Measurements from ENCODE around the gene CTXN2. TPM values are rescaled to one million over a fixed set of nuclear protein-coding genes. Genes with fewer than 3 reads are reported as not detected.

Gene CTXN2
- total and polyA plus RNA-seq, 3 donors from 2014 or later = 0.25 to 1.6 (median 1.0) TPM

DNA sequence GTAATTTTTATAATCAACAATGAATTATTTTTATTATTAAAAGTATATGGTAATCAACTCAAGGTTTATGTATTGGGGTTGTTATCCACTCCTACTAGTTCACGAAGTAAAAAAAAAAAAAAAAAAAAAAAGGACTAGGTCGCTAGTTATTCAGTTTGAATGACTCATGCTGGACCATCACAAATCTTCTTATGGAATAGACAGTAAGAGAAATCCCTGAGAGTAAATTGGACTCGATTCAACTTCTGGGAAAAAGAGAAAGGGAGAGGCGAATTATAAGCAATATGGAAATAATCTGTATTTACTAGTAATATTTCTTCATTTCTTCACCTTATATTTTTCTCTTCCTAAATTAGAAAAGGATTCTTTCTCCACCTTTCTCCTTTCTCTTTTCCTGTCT, 15.4 kb upstream of the CTXN2 start:
- H3K27ac ChIP-seq = no peak overlapping the region
- DNase-seq = no peak
- no peaks in the 10 kb centered on the region for H3K36me3 ChIP-seq (ENCODE audit: low read depth, missing control alignments)
- H3K9me3 ChIP-seq = no peaks in the 10 kb centered on the region
- TF ChIP-seq POLR2A (IDR thresholded peaks at IDR 0.05) = no peak
- TF ChIP-seq, protein P1, sequence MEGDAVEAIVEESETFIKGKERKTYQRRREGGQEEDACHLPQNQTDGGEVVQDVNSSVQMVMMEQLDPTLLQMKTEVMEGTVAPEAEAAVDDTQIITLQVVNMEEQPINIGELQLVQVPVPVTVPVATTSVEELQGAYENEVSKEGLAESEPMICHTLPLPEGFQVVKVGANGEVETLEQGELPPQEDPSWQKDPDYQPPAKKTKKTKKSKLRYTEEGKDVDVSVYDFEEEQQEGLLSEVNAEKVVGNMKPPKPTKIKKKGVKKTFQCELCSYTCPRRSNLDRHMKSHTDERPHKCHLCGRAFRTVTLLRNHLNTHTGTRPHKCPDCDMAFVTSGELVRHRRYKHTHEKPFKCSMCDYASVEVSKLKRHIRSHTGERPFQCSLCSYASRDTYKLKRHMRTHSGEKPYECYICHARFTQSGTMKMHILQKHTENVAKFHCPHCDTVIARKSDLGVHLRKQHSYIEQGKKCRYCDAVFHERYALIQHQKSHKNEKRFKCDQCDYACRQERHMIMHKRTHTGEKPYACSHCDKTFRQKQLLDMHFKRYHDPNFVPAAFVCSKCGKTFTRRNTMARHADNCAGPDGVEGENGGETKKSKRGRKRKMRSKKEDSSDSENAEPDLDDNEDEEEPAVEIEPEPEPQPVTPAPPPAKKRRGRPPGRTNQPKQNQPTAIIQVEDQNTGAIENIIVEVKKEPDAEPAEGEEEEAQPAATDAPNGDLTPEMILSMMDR (IDR thresholded peaks at IDR 0.05) = no peak
- WGBS, 2 donors = 60 to 69% methylated on average over 4 of the region's 4 CpGs
- no peaks in the 10 kb centered on the region for H3K4me1 ChIP-seq
- no peaks in the 10 kb centered on the region for H3K27me3 ChIP-seq
- intact Hi-C loops (cut with DNase I; ENCODE audit: low total_unique reads) = no loop called here
- no peak overlapping the region for H3K4me3 ChIP-seq

DNA sequence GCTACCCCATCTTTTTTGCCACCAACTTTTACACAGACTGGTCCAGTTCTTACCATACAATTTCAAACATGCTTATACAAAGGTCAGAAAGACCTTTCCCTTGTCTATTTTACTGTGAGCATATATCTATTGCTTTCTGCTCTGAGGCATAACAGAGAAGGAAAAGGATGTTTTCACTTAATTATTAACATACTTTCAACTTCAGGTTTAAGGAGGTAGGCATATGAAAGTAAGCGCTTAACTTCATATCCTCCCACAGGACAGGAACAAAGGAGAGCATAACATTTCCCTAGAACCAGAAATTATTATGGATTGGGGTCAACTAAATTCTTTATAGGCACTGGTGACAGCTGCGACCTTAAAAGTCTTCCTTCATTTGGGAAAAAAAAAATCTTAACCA, 14.5 kb upstream of the CTXN2 start:
- peak overlapping the region; percentile 74 to 80 for H3K4me3 ChIP-seq
- WGBS, 2 donors = 37 to 45% methylated on average over 2 of the region's 2 CpGs
- DNase-seq = no peak
- H3K27me3 ChIP-seq = no peaks in the 10 kb centered on the region
- no peaks in the 10 kb centered on the region for H3K9me3 ChIP-seq
- H3K4me1 ChIP-seq = no peaks in the 10 kb centered on the region
- peak overlapping the region; percentile 93 to 94 for H3K27ac ChIP-seq
- intact Hi-C loops (cut with DNase I; ENCODE audit: low total_unique reads) = no loop called here
- no peak for TF ChIP-seq POLR2A (IDR thresholded peaks at IDR 0.05)
- TF ChIP-seq, protein P1 (IDR thresholded peaks at IDR 0.05) = no peak
- no peaks in the 10 kb centered on the region for H3K36me3 ChIP-seq (ENCODE audit: low read depth, missing control alignments)

DNA sequence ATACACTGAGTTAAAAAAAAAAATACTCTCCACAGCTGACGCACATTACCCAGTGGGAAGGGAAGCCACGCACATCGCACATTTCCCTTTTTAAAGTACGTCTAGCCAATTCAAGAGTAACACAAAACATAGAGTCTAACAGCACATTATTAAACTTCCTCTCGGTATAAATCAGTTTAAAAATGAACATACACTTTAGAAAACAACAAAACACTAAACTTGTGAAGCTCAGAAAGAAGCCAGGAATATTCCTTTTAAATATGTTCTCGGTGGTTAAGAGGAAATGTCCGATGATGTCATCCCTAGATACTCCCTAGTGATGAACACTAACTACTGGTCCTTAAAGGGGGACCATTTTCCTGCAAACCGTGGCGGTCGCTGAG, 14.1 kb upstream of the CTXN2 start:
- H3K9me3 ChIP-seq = no peaks in the 10 kb centered on the region
- intact Hi-C loops (cut with DNase I; ENCODE audit: low total_unique reads) = no loop called here
- no peak for TF ChIP-seq POLR2A (IDR thresholded peaks at IDR 0.05)
- TF ChIP-seq, protein P1 (IDR thresholded peaks at IDR 0.05) = no peak
- H3K36me3 ChIP-seq (ENCODE audit: low read depth, missing control alignments) = no peaks in the 10 kb centered on the region
- WGBS, 2 donors = 5% methylated on average over 10 of the region's 10 CpGs
- H3K4me3 ChIP-seq = peak overlapping the region; percentile 74 to 80
- no peaks in the 10 kb centered on the region for H3K27me3 ChIP-seq
- peak; percentile 20 for DNase-seq
- peak overlapping the region; percentile 93 to 94 for H3K27ac ChIP-seq
- H3K4me1 ChIP-seq = no peaks in the 10 kb centered on the region

DNA sequence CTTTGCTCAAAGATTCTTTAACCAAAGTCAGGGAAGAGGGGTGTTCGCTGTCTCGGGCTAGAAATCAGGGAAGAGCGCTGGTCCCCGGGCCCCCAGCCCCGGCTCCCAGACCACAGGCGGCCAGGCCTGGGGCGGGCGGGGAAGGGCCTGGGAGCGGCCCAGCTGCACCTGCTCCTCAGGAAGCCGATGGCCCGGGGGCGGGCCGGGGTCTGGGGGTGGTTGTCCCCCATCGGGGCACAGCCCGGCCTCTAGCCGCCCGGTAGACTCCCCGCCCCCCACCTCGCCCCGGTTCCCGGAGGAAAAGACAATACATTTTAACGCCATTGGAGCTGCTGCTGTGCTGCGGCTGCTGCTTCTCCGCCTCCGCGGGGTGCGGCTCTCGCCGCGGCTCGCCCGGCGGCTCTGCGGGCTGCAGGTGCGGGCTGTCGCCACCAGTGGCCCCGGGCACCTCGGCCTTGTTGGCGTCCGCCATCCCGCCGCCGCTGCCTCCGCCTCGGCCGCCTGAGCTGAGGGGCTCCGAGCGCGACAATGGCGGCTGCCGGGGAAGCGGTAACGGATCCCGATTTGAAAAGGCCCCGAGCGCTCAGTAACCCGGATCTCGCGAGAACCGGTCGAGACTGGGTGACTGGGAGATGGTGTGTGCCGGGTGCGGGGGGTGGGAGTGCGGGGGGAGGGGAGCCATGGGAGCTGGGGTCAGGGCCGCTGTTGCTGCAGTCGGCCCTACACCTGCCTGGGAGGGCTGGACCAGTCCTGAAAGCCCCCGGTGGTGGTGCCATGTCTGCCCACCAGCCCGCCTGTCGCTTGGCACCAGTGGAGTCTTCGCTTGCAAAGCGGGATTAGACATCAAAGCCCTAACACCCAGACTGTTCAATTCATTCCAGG, 13.5 kb upstream of the CTXN2 start, which contains the start of gene MYEF2:
MYEF2 (minus strand) TSS at position 530 of the 882 bp plus-strand sequence; CDS start at position 472, 58 bp downstream.
- Histone ChIP-seq H3K4me3 (peak within 1 kb of the TSS; percentile 74 to 80), H3K36me3 (ENCODE audit: low read depth, missing control alignments) (no peaks in the 10 kb centered on the region), H3K4me1 (no peaks in the 10 kb centered on the region), H3K27ac (peak within 1 kb of the TSS; percentile 93 to 94), H3K27me3 (no peaks in the 10 kb centered on the region), H3K9me3 (no peaks in the 10 kb centered on the region)
- 2% methylated on average over 68 of the region's 71 CpGs; no CpG with 5 or more reads in 1 of the 2 donors for WGBS, 2 donors
- DNase-seq = peak; percentile 89
- TF ChIP-seq POLR2A (IDR thresholded peaks at IDR 0.05) = no peak
- TF ChIP-seq, protein P1 (IDR thresholded peaks at IDR 0.05) = no peak
- intact Hi-C loops (cut with DNase I; ENCODE audit: low total_unique reads) = no loop called here

DNA sequence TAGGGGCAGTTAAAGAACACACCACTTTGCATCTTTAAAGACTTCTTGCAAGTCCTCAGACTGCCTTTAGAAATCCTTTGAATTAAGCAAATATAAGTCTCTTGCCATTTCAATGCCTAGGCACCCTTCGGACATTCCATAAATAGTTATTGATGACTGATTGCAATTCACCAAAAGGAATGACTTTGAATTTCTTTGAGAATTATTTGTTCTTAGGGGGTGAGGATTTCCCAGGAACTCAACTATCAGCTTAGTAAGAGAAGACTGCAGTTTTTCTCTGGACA, 12.9 kb upstream of the CTXN2 start:
- 42 to 58% methylated on average over 1 of the region's 1 CpG for WGBS, 2 donors
- H3K27ac ChIP-seq = peak overlapping the region; percentile 93 to 94
- H3K9me3 ChIP-seq = no peaks in the 10 kb centered on the region
- DNase-seq = no peak
- no peak for TF ChIP-seq POLR2A (IDR thresholded peaks at IDR 0.05)
- TF ChIP-seq, protein P1 (IDR thresholded peaks at IDR 0.05) = no peak
- H3K4me3 ChIP-seq = peak overlapping the region; percentile 74 to 80
- no peaks in the 10 kb centered on the region for H3K4me1 ChIP-seq
- no peaks in the 10 kb centered on the region for H3K36me3 ChIP-seq (ENCODE audit: low read depth, missing control alignments)
- no peaks in the 10 kb centered on the region for H3K27me3 ChIP-seq
- intact Hi-C loops (cut with DNase I; ENCODE audit: low total_unique reads) = no loop called here
